ENCODE data around the gene NCOR2. TPM values are rescaled to one million over a fixed set of nuclear protein-coding genes. Genes with fewer than 3 reads are reported as not detected.

Gene NCOR2
- polyA plus RNA-seq, 2 donors, result 22.9 to 48.1 TPM

- peaks cover 25 to 44% of the 10 kb centered on the region in 2 donors for H3K4me1 ChIP-seq (ENCODE audit: control insufficient read depth in 2 of 2, insufficient read depth in 2 of 2, low read length in 1 of 2)
- H3K36me3 ChIP-seq (ENCODE audit: control insufficient read depth in 2 of 2, insufficient read depth in 2 of 2, low read length in 1 of 2), result no peaks in the 10 kb centered on the region
- no peak overlapping the region for H3K4me3 ChIP-seq (ENCODE audit: low read depth in 1 of 2, low read length in 2 of 2)
- no peaks in the 10 kb centered on the region for H3K9me3 ChIP-seq (ENCODE audit: control insufficient read depth in 2 of 2, insufficient read depth in 1 of 2, low read depth in 1 of 2, low read length in 1 of 2)
- no peaks in the 10 kb centered on the region for H3K27me3 ChIP-seq (ENCODE audit: control insufficient read depth in 1 of 2, insufficient read depth in 2 of 2, low read length in 2 of 2)
- H3K27ac ChIP-seq (ENCODE audit: low read depth in 2 of 2, low read length in 1 of 2), result peak overlapping the region; percentile 10 to 37
- 62 to 71% methylated on average over 27 to 37 of the region's 37 CpGs for WGBS, 2 donors
These were observed 28.0 kb downstream of the NCOR2 start for GRCh38 chr12:124539084-124540041.

GRCh38 chr12:124538194-124539082, 29.0 kb downstream of the NCOR2 start:
- Histone ChIP-seq H3K9me3 (ENCODE audit: control insufficient read depth in 2 of 2, insufficient read depth in 1 of 2, low read depth in 1 of 2, low read length in 1 of 2) (no peaks in the 10 kb centered on the region), H3K4me1 (ENCODE audit: control insufficient read depth in 2 of 2, insufficient read depth in 2 of 2, low read length in 1 of 2) (peaks cover 23 to 37% of the 10 kb centered on the region in 2 donors), H3K36me3 (ENCODE audit: control insufficient read depth in 2 of 2, insufficient read depth in 2 of 2, low read length in 1 of 2) (peaks cover 0 to under 1% of the 10 kb centered on the region in 2 donors), H3K4me3 (ENCODE audit: low read depth in 1 of 2, low read length in 2 of 2) (no peak overlapping the region), H3K27me3 (ENCODE audit: control insufficient read depth in 1 of 2, insufficient read depth in 2 of 2, low read length in 2 of 2) (no peaks in the 10 kb centered on the region), H3K27ac (ENCODE audit: low read depth in 2 of 2, low read length in 1 of 2) (peak overlapping the region; percentile 10 to 29)
- WGBS, 2 donors, result 46 to 47% methylated on average over 21 to 22 of the region's 22 CpGs

GRCh38 chr12:124537525-124538193, 29.8 kb downstream of the NCOR2 start:
- 34 to 40% methylated on average over 12 of the region's 12 CpGs for WGBS, 2 donors
- H3K27ac ChIP-seq (ENCODE audit: low read depth in 2 of 2, low read length in 1 of 2), result no peak overlapping the region
- peaks cover 0 to 2% of the 10 kb centered on the region in 2 donors for H3K36me3 ChIP-seq (ENCODE audit: control insufficient read depth in 2 of 2, insufficient read depth in 2 of 2, low read length in 1 of 2)
- no peaks in the 10 kb centered on the region for H3K9me3 ChIP-seq (ENCODE audit: control insufficient read depth in 2 of 2, insufficient read depth in 1 of 2, low read depth in 1 of 2, low read length in 1 of 2)
- H3K4me3 ChIP-seq (ENCODE audit: low read depth in 1 of 2, low read length in 2 of 2), result no peak overlapping the region
- peaks cover 20 to 32% of the 10 kb centered on the region in 2 donors for H3K4me1 ChIP-seq (ENCODE audit: control insufficient read depth in 2 of 2, insufficient read depth in 2 of 2, low read length in 1 of 2)
- H3K27me3 ChIP-seq (ENCODE audit: control insufficient read depth in 1 of 2, insufficient read depth in 2 of 2, low read length in 2 of 2), result no peaks in the 10 kb centered on the region

GRCh38 chr12:124536641-124537040, 30.8 kb downstream of the NCOR2 start:
- no peak overlapping the region for H3K27ac ChIP-seq (ENCODE audit: low read depth in 2 of 2, low read length in 1 of 2)
- H3K9me3 ChIP-seq (ENCODE audit: control insufficient read depth in 2 of 2, insufficient read depth in 1 of 2, low read depth in 1 of 2, low read length in 1 of 2), result no peaks in the 10 kb centered on the region
- no peak overlapping the region for H3K4me3 ChIP-seq (ENCODE audit: low read depth in 1 of 2, low read length in 2 of 2)
- no peaks in the 10 kb centered on the region for H3K27me3 ChIP-seq (ENCODE audit: control insufficient read depth in 1 of 2, insufficient read depth in 2 of 2, low read length in 2 of 2)
- H3K36me3 ChIP-seq (ENCODE audit: control insufficient read depth in 2 of 2, insufficient read depth in 2 of 2, low read length in 1 of 2), result peaks cover 0 to 5% of the 10 kb centered on the region in 2 donors
- WGBS, 2 donors, result 87 to 89% methylated on average over 9 of the region's 9 CpGs
- H3K4me1 ChIP-seq (ENCODE audit: control insufficient read depth in 2 of 2, insufficient read depth in 2 of 2, low read length in 1 of 2), result peaks cover 14 to 23% of the 10 kb centered on the region in 2 donors

GRCh38 chr12:124534776-124535740, 32.4 kb downstream of the NCOR2 start:
- H3K27ac ChIP-seq (ENCODE audit: low read depth in 2 of 2, low read length in 1 of 2), result no peak overlapping the region
- no peaks in the 10 kb centered on the region for H3K9me3 ChIP-seq (ENCODE audit: control insufficient read depth in 2 of 2, insufficient read depth in 1 of 2, low read depth in 1 of 2, low read length in 1 of 2)
- H3K27me3 ChIP-seq (ENCODE audit: control insufficient read depth in 1 of 2, insufficient read depth in 2 of 2, low read length in 2 of 2), result no peaks in the 10 kb centered on the region
- no peak overlapping the region for H3K4me3 ChIP-seq (ENCODE audit: low read depth in 1 of 2, low read length in 2 of 2)
- H3K4me1 ChIP-seq (ENCODE audit: control insufficient read depth in 2 of 2, insufficient read depth in 2 of 2, low read length in 1 of 2), result peaks cover 14 to 23% of the 10 kb centered on the region in 2 donors
- 78% methylated on average over 24 of the region's 24 CpGs for WGBS, 2 donors
- peaks cover 0 to 5% of the 10 kb centered on the region in 2 donors for H3K36me3 ChIP-seq (ENCODE audit: control insufficient read depth in 2 of 2, insufficient read depth in 2 of 2, low read length in 1 of 2)

GRCh38 chr12:124533456-124533855, 34.0 kb downstream of the NCOR2 start:
- H3K27ac ChIP-seq (ENCODE audit: low read depth in 2 of 2, low read length in 1 of 2), result no peak overlapping the region
- no peak overlapping the region for H3K4me3 ChIP-seq (ENCODE audit: low read depth in 1 of 2, low read length in 2 of 2)
- H3K27me3 ChIP-seq (ENCODE audit: control insufficient read depth in 1 of 2, insufficient read depth in 2 of 2, low read length in 2 of 2), result no peaks in the 10 kb centered on the region
- no peaks in the 10 kb centered on the region for H3K9me3 ChIP-seq (ENCODE audit: control insufficient read depth in 2 of 2, insufficient read depth in 1 of 2, low read depth in 1 of 2, low read length in 1 of 2)
- WGBS, 2 donors, result 87 to 91% methylated on average over 13 of the region's 13 CpGs
- peaks cover 0 to 5% of the 10 kb centered on the region in 2 donors for H3K36me3 ChIP-seq (ENCODE audit: control insufficient read depth in 2 of 2, insufficient read depth in 2 of 2, low read length in 1 of 2)
- H3K4me1 ChIP-seq (ENCODE audit: control insufficient read depth in 2 of 2, insufficient read depth in 2 of 2, low read length in 1 of 2), result peaks cover 3 to 10% of the 10 kb centered on the region in 2 donors

GRCh38 chr12:124532967-124533366, 34.4 kb downstream of the NCOR2 start:
- Histone ChIP-seq H3K27ac (ENCODE audit: low read depth in 2 of 2, low read length in 1 of 2) (no peak overlapping the region), H3K27me3 (ENCODE audit: control insufficient read depth in 1 of 2, insufficient read depth in 2 of 2, low read length in 2 of 2) (no peaks in the 10 kb centered on the region), H3K36me3 (ENCODE audit: control insufficient read depth in 2 of 2, insufficient read depth in 2 of 2, low read length in 1 of 2) (peaks cover 0 to 5% of the 10 kb centered on the region in 2 donors), H3K4me3 (ENCODE audit: low read depth in 1 of 2, low read length in 2 of 2) (no peak overlapping the region), H3K4me1 (ENCODE audit: control insufficient read depth in 2 of 2, insufficient read depth in 2 of 2, low read length in 1 of 2) (peaks cover 0 to 6% of the 10 kb centered on the region in 2 donors), H3K9me3 (ENCODE audit: control insufficient read depth in 2 of 2, insufficient read depth in 1 of 2, low read depth in 1 of 2, low read length in 1 of 2) (no peaks in the 10 kb centered on the region)
- WGBS, 2 donors, result 82 to 85% methylated on average over 5 of the region's 5 CpGs

- Histone ChIP-seq H3K4me1 (ENCODE audit: control insufficient read depth in 2 of 2, insufficient read depth in 2 of 2, low read length in 1 of 2) (peaks cover 0 to 6% of the 10 kb centered on the region in 2 donors), H3K9me3 (ENCODE audit: control insufficient read depth in 2 of 2, insufficient read depth in 1 of 2, low read depth in 1 of 2, low read length in 1 of 2) (no peaks in the 10 kb centered on the region), H3K4me3 (ENCODE audit: low read depth in 1 of 2, low read length in 2 of 2) (no peak overlapping the region), H3K27ac (ENCODE audit: low read depth in 2 of 2, low read length in 1 of 2) (no peak overlapping the region), H3K36me3 (ENCODE audit: control insufficient read depth in 2 of 2, insufficient read depth in 2 of 2, low read length in 1 of 2) (peaks cover 0 to 5% of the 10 kb centered on the region in 2 donors), H3K27me3 (ENCODE audit: control insufficient read depth in 1 of 2, insufficient read depth in 2 of 2, low read length in 2 of 2) (no peaks in the 10 kb centered on the region)
- WGBS, 2 donors, result 59 to 67% methylated on average over 13 to 14 of the region's 14 CpGs
These were observed 35.1 kb downstream of the NCOR2 start for GRCh38 chr12:124532331-124532750.

Measured in esophagus (tissue), 2 donors.